Endodermal cell (in vitro differentiated cells): ENCODE data around the gene POLA2. TPM values are rescaled to one million over a fixed set of nuclear protein-coding genes. Genes with fewer than 3 reads are reported as not detected.

ENCODE experiments used
- DNase-seq: peaks from one replicate; pipeline ENCODE4 v3.0.0-alpha.2; 2017
- H3K27ac ChIP-seq: 2 replicates; pipeline ENCODE4 v1.5.1; 2013; ENCODE audit warnings: mild to moderate bottlenecking, low read depth, low read length, moderate library complexity
- H3K27me3 ChIP-seq: 2 replicates; pipeline ENCODE4 v1.6.1; 2013; ENCODE audit warnings: mild to moderate bottlenecking, low read length, moderate library complexity; ENCODE audit not compliant: insufficient read depth, control insufficient read depth, poor library complexity, severe bottlenecking
- H3K36me3 ChIP-seq: 2 replicates; pipeline ENCODE4 v1.7.0; 2013; ENCODE audit warnings: mild to moderate bottlenecking, low read length, moderate library complexity; ENCODE audit not compliant: control insufficient read depth, insufficient read depth
- H3K4me1 ChIP-seq: one replicate; pipeline ENCODE4 v1.7.0; 2013; ENCODE audit warnings: low read length; ENCODE audit not compliant: control insufficient read depth, insufficient read depth
- H3K4me3 ChIP-seq: 2 replicates; pipeline ENCODE4 v1.5.1; 2013; ENCODE audit warnings: mild to moderate bottlenecking, low read length, moderate library complexity
- H3K9ac ChIP-seq: 2 replicates; pipeline ENCODE4 v1.6.1; 2013; ENCODE audit warnings: mild to moderate bottlenecking, low read length, moderate library complexity; ENCODE audit not compliant: poor library complexity, severe bottlenecking; ENCODE audit errors: extremely low read depth
- H3K9me3 ChIP-seq: 2 replicates; pipeline ENCODE4 v1.6.1; 2013; ENCODE audit warnings: mild to moderate bottlenecking, low read length, moderate library complexity; ENCODE audit not compliant: control insufficient read depth
- H3K27ac Mint-ChIP-seq: 2 replicates; pipeline ENCODE4 v1.8.0; 2020; ENCODE audit warnings: mixed read lengths
- H3K27me3 Mint-ChIP-seq: 2 replicates; pipeline ENCODE4 v1.8.0; 2021; ENCODE audit warnings: mild to moderate bottlenecking, mixed read lengths; ENCODE audit not compliant: insufficient read depth
- H3K36me3 Mint-ChIP-seq: 2 replicates; pipeline ENCODE4 v1.8.0; 2020; ENCODE audit warnings: low read depth, mixed read lengths
- H3K4me1 Mint-ChIP-seq: 2 replicates; pipeline ENCODE4 v1.8.0; 2020; ENCODE audit warnings: mixed read lengths
- H3K4me3 Mint-ChIP-seq: 2 replicates; pipeline ENCODE4 v1.8.0; 2020; ENCODE audit warnings: mild to moderate bottlenecking, moderate library complexity, mixed read lengths
- H3K9me3 Mint-ChIP-seq: 2 replicates; pipeline ENCODE4 v1.8.0; 2020; ENCODE audit warnings: mild to moderate bottlenecking, mixed read lengths
- CTCF ChIP-seq: fragments of 200-600 bp; sonication (generic); conservative IDR thresholded peaks from 2 replicates; pipeline ENCODE4 v1.5.0; 2021; ENCODE audit warnings: antibody characterized with exemption, mild to moderate bottlenecking
- WGBS, 2 experiments: methylation state at CpG; one replicate each; pipeline versions ENCODE4 v1.1.5 to v1.1.7; 2013; ENCODE audit warnings: missing lambda C conversion rate in 2 of 2, mixed read lengths in 1 of 2; ENCODE audit not compliant: insufficient coverage in 1 of 2, insufficient read length in 1 of 2; 5-methylcytosine and 5-hydroxymethylcytosine counted together
- total RNA-seq, 2 donors: library from RNA; stranded (reverse); fragmentation: NEBNext Ultra II Directional in 1 of 2; extraction: Animal tissue kit (Norgen Biotek cat#: 25700) in 1 of 2; gene quantifications; 2 replicates in 1 of 2; 3 replicates in 1 of 2; pipeline ENCODE4 v1.2.1, GENCODE V29; 2021

POLA2 gene
- total RNA-seq, 2 donors from 2014 or later, result 42.2 to 65.0 TPM

- no peak for TF ChIP-seq CTCF
- H3K9me3 Mint-ChIP-seq, result no peaks in the 10 kb centered on the region
- H3K36me3 ChIP-seq, result peaks cover 55% of the 10 kb centered on the region
- H3K9me3 ChIP-seq, result no peaks in the 10 kb centered on the region
- peak overlapping the region; percentile 14 for H3K27ac Mint-ChIP-seq
- H3K9ac ChIP-seq, result no peak overlapping the region
- H3K27me3 ChIP-seq, result no peaks in the 10 kb centered on the region
- DNase-seq, result no peak
- no peak overlapping the region for H3K4me3 Mint-ChIP-seq
- no peaks in the 10 kb centered on the region for H3K27me3 Mint-ChIP-seq
- no peak overlapping the region for H3K4me3 ChIP-seq
- no peaks in the 10 kb centered on the region for H3K4me1 ChIP-seq
- peaks cover 59% of the 10 kb centered on the region for H3K36me3 Mint-ChIP-seq
- H3K4me1 Mint-ChIP-seq, result no peaks in the 10 kb centered on the region
- 95 to 96% methylated on average over 8 to 11 of the region's 11 CpGs for WGBS, 2 experiments
- H3K27ac ChIP-seq, result no peak overlapping the region
Observed at GRCh38 chr11:65295571-65296341, 34.0 kb downstream of the POLA2 start.

- H3K9me3 Mint-ChIP-seq, result no peaks in the 10 kb centered on the region
- no peak for DNase-seq
- H3K27ac Mint-ChIP-seq, result no peak overlapping the region
- H3K9ac ChIP-seq, result no peak overlapping the region
- no peaks in the 10 kb centered on the region for H3K4me1 Mint-ChIP-seq
- H3K27me3 ChIP-seq, result no peaks in the 10 kb centered on the region
- H3K9me3 ChIP-seq, result no peaks in the 10 kb centered on the region
- no peaks in the 10 kb centered on the region for H3K27me3 Mint-ChIP-seq
- no peaks in the 10 kb centered on the region for H3K4me1 ChIP-seq
- peak overlapping the region; percentile 32 for H3K27ac ChIP-seq
- H3K36me3 Mint-ChIP-seq, result peaks cover 46% of the 10 kb centered on the region
- peaks cover 43% of the 10 kb centered on the region for H3K36me3 ChIP-seq
- 91% methylated on average over 6 to 12 of the region's 12 CpGs for WGBS, 2 experiments
- no peak overlapping the region for H3K4me3 ChIP-seq
- TF ChIP-seq CTCF, result no peak
- H3K4me3 Mint-ChIP-seq, result no peak overlapping the region
Observed at GRCh38 chr11:65297026-65297672, 35.4 kb downstream of the POLA2 start.

- no peaks in the 10 kb centered on the region for H3K4me1 Mint-ChIP-seq
- no peaks in the 10 kb centered on the region for H3K4me1 ChIP-seq
- no peak overlapping the region for H3K27ac Mint-ChIP-seq
Observed at GRCh38 chr11:65298131-65298535, 36.4 kb downstream of the POLA2 start.

More at GRCh38 chr11:65298131-65298535, 36.4 kb downstream of the POLA2 start:
- Histone ChIP-seq H3K27me3 (no peaks in the 10 kb centered on the region), H3K36me3 (peaks cover 36% of the 10 kb centered on the region), H3K9ac (no peak overlapping the region), H3K4me3 (no peak overlapping the region), H3K27ac (peak overlapping the region; percentile 97), H3K9me3 (no peaks in the 10 kb centered on the region)
- Mint-ChIP-seq H3K36me3 (peaks cover 36% of the 10 kb centered on the region), H3K9me3 (no peaks in the 10 kb centered on the region), H3K4me3 (no peak overlapping the region), H3K27me3 (no peaks in the 10 kb centered on the region)
- no peak for TF ChIP-seq CTCF
- 88 to 90% methylated on average over 8 of the region's 8 CpGs for WGBS, 2 experiments
- DNase-seq, result no peak
